Endothelial cell of umbilical vein (primary cell): ENCODE data around the gene SEPTIN5. TPM values are rescaled to one million over a fixed set of nuclear protein-coding genes. Genes with fewer than 3 reads are reported as not detected.

Experiments
- BruUV-seq: library from RNA; stranded (reverse); fragments of 400-500 nt; replicated peaks from 2 replicates; lab custom pipeline; 2021; lab: Mats Ljungman, UMichigan
- CTCF ChIA-PET: fragments of 300-600, 350-600 bp; sonication (Branson Sonifier 250); formaldehyde crosslinking; loops from one replicate; lab custom pipeline; 2021; ENCODE audit warnings: antibody characterized with exemption, inconsistent platforms; lab: Charles Lee
- POLR2A ChIA-PET: fragments of 300-600, 350-600 bp; sonication (Branson Sonifier 250); formaldehyde crosslinking; loops from one replicate; lab custom pipeline; 2021; ENCODE audit warnings: antibody characterized with exemption, inconsistent platforms; lab: Charles Lee
- DNase-seq: peaks from one replicate; pipeline ENCODE4 v3.0.0-alpha.2; 2011; ENCODE audit warnings: low read depth, low spot score
- FAIRE-seq: peaks from 2 replicates; lab custom pipeline; 2011; peaks lifted over from hg19 to GRCh38; lab: Jason Lieb, UNC
- H2AFZ ChIP-seq: 2 replicates; pipeline ENCODE4 v1.6.0; 2012; ENCODE audit warnings: low read depth, low read length, control low read depth, inconsistent platforms
- H3K27ac ChIP-seq: 2 replicates; pipeline ENCODE4 v1.5.1; 2011; ENCODE audit warnings: low read depth, mild to moderate bottlenecking, control low read depth, low read length, moderate library complexity; ENCODE audit not compliant: insufficient read depth
- H3K27me3 ChIP-seq, 2 experiments: 2 replicates each; pipeline versions ENCODE4 v1.6.0 to v1.6.1; 2011; ENCODE audit warnings: low read length in 2 of 2, mixed read lengths in 1 of 2; ENCODE audit not compliant: control insufficient read depth in 2 of 2, insufficient read depth in 2 of 2
- H3K36me3 ChIP-seq, 2 experiments: 2 replicates in 1 of 2; 3 replicates in 1 of 2; pipeline ENCODE4 v1.5.1; 2011; ENCODE audit warnings: low read length in 2 of 2, mild to moderate bottlenecking in 1 of 2, moderate library complexity in 1 of 2; ENCODE audit not compliant: control insufficient read depth in 2 of 2, insufficient read depth in 2 of 2; ENCODE audit errors: extremely low read depth in 1 of 2
- H3K4me1 ChIP-seq: 3 replicates; pipeline ENCODE4 v1.5.1; 2011; ENCODE audit warnings: mild to moderate bottlenecking, low read length; ENCODE audit not compliant: control insufficient read depth, insufficient read depth; ENCODE audit errors: extremely low read depth
- H3K4me2 ChIP-seq: 2 replicates; pipeline ENCODE4 v1.6.1; 2011; ENCODE audit warnings: low read length, control low read depth, mixed read lengths; ENCODE audit not compliant: insufficient read depth
- H3K4me3 ChIP-seq, 3 experiments: fragments of 200-600 bp in 1 of 3; sonication (generic), shearing (Covaris generic) in 1 of 3; replicated peaks in 1 of 3; 2 replicates each; pipeline ENCODE4 v1.5.1; 2011 to 2016; ENCODE audit warnings: control low read depth in 3 of 3, low read length in 3 of 3, mild to moderate bottlenecking in 2 of 3, inconsistent platforms in 1 of 3, low read depth in 1 of 3, moderate library complexity in 1 of 3; ENCODE audit not compliant: insufficient read depth in 1 of 3
- H3K79me2 ChIP-seq: 2 replicates; pipeline ENCODE4 v1.6.0; 2012; ENCODE audit warnings: low read length, inconsistent platforms; ENCODE audit not compliant: control insufficient read depth, insufficient read depth
- H3K9ac ChIP-seq: replicated peaks from 2 replicates; pipeline ENCODE3; 2011; ENCODE audit warnings: low read length, control low read depth; ENCODE audit not compliant: insufficient read depth; ENCODE audit errors: extremely low read depth
- H3K9me1 ChIP-seq: replicated peaks from 3 replicates; pipeline ENCODE4 v1.6.0; 2011; ENCODE audit warnings: mild to moderate bottlenecking, low read length; ENCODE audit not compliant: control insufficient read depth, insufficient read depth; ENCODE audit errors: extremely low read depth
- H3K9me3 ChIP-seq: replicated peaks from 2 replicates; pipeline ENCODE4 v1.5.1; 2012; ENCODE audit warnings: low read length, inconsistent platforms; ENCODE audit not compliant: control insufficient read depth, insufficient read depth
- H4K20me1 ChIP-seq: replicated peaks from 2 replicates; pipeline ENCODE3; 2011; ENCODE audit warnings: mild to moderate bottlenecking, low read length; ENCODE audit not compliant: control insufficient read depth, insufficient read depth; ENCODE audit errors: extremely low read depth
- CTCF ChIP-seq, 2 donors: IDR thresholded peaks; 1 replicate in 1 of 2; 2 replicates in 1 of 2; pipeline ENCODE4 v1.5.1; 2011; ENCODE audit warnings: low read length in 2 of 2, mild to moderate bottlenecking in 2 of 2, moderate library complexity in 2 of 2, control low read depth in 1 of 2, inconsistent platforms in 1 of 2, low read depth in 1 of 2; ENCODE audit not compliant: insufficient read depth in 1 of 2; ENCODE audit errors: extremely low read depth in 1 of 2
- EZH2 ChIP-seq: IDR thresholded peaks from 2 replicates; pipeline ENCODE4 v1.6.1; 2012; ENCODE audit warnings: borderline replicate concordance, low read depth, mild to moderate bottlenecking, moderate library complexity, low read length, inconsistent platforms; ENCODE audit not compliant: severe bottlenecking
- FOS ChIP-seq: IDR thresholded peaks from 2 replicates; pipeline ENCODE4 v1.6.1; 2011; ENCODE audit warnings: mild to moderate bottlenecking, low read length, moderate library complexity, borderline replicate concordance; ENCODE audit not compliant: insufficient read depth
- GATA2 ChIP-seq: IDR thresholded peaks from 2 replicates; pipeline ENCODE4 v1.7.0; 2011; ENCODE audit warnings: low read depth, mild to moderate bottlenecking, moderate library complexity, mixed read lengths, low read length; ENCODE audit not compliant: insufficient read length, insufficient read depth
- JUN ChIP-seq: IDR thresholded peaks from 2 replicates; pipeline ENCODE4 v1.6.1; 2011; ENCODE audit warnings: borderline replicate concordance, low read depth; ENCODE audit not compliant: insufficient read length, insufficient read depth
- MYC ChIP-seq: IDR thresholded peaks from one replicate; pipeline ENCODE4 v1.6.1; 2011; ENCODE audit warnings: mild to moderate bottlenecking, low read depth, low read length
- POLR2AphosphoS5 ChIP-seq: IDR thresholded peaks from 2 replicates; pipeline ENCODE4 v1.6.1; 2012; ENCODE audit warnings: low read depth, mild to moderate bottlenecking, control low read depth, low read length, moderate library complexity; ENCODE audit not compliant: insufficient read depth
- dilution Hi-C: fragments of 300-500 bp; cut with MboI; formaldehyde crosslinking; loops from one replicate; pipeline ENCODE4 v1.15.0; 2019; ENCODE audit warnings: low sequenced_read_pairs; ENCODE audit not compliant: extremely low pct_ligation_motif_present
- intact Hi-C: fragments of 100-400 bp; cut with micrococcal nuclease; formaldehyde crosslinking; loops from one replicate; pipeline ENCODE4 v1.10.0; 2022
- polyA plus RNA-seq, 4 experiments: library from polyadenylated mRNA; depleted of rRNA in 3 of 4; stranded (reverse) in 3 of 4; unstranded in 1 of 4; fragments of >200 nt; gene quantifications; 2 replicates each; pipeline versions ENCODE4 v1.2.1 to v1.2.3, GENCODE V29; 2011 to 2012; ENCODE audit warnings: missing spikeins in 1 of 4
- total RNA-seq: library from RNA; stranded (reverse); gene quantifications from 2 replicates; pipeline ENCODE4 v1.2.3, GENCODE V29; 2021

Gene SEPTIN5
- total and polyA plus RNA-seq, 2 donors (not counting 3 experiments of a cell fraction or from before 2014, with no cell fraction given) = 31.1 to 35.8 TPM

GRCh38 chr22:19700790-19701419, 13.4 kb upstream of the SEPTIN5 start:
- intact Hi-C loops (no loop called here), dilution Hi-C loops (no loop called here)
- Histone ChIP-seq H3K9me1 (no peaks in the 10 kb centered on the region), H3K9me3 (no peaks in the 10 kb centered on the region), H3K9ac (no peak overlapping the region), H4K20me1 (no peaks in the 10 kb centered on the region), H3K27me3 (peaks cover 0 to 7% of the 10 kb centered on the region in 2 experiments), H3K36me3 (no peaks in the 10 kb centered on the region), H3K27ac (no peak overlapping the region), H3K4me2 (no peak overlapping the region), H3K4me1 (no peaks in the 10 kb centered on the region), H3K4me3 (no peak overlapping the region), H3K79me2 (no peaks in the 10 kb centered on the region), H2AFZ (no peak overlapping the region)
- POLR2A ChIA-PET = no interaction called here
- no TSS peak for BruUV-seq
- no peak for TF ChIP-seq MYC
- no peak for TF ChIP-seq EZH2
- no peak for TF ChIP-seq CTCF (IDR thresholded peaks at IDR 0.05; ENCODE audit: extremely low read depth in 1 of 2, insufficient read depth in 1 of 2, low read depth in 1 of 2, low read length in 2 of 2)
- TF ChIP-seq JUN = no peak
- TF ChIP-seq FOS = no peak
- TF ChIP-seq GATA2 = no peak
- no peak for TF ChIP-seq POLR2AphosphoS5
- DNase-seq = no peak
- CTCF ChIA-PET = interaction anchor here (2.4 kb wide), 1 partner anchor 21 kb away, joined by 10 read pairs; no protein-coding TSS in a partner anchor
- FAIRE-seq = no peak
